ENCODE results near the gene MORC1. TPM values are rescaled to one million over a fixed set of nuclear protein-coding genes. Genes with fewer than 3 reads are reported as not detected.

Gene MORC1
- total and polyA plus RNA-seq, 3 donors from 2014 or later: 15.4 to 19.4 (median 16.0) TPM

- no peak overlapping the region for H3K4me3 ChIP-seq
- intact Hi-C loops (cut with DNase I; ENCODE audit: low total_unique reads): no loop called here
- no peaks in the 10 kb centered on the region for H3K27me3 ChIP-seq
- no peak overlapping the region for H3K27ac ChIP-seq
- H3K9me3 ChIP-seq: no peaks in the 10 kb centered on the region
- no peak for DNase-seq
- TF ChIP-seq CTCF (IDR thresholded peaks at IDR 0.05) (no peak), POLR2A (IDR thresholded peaks at IDR 0.05) (no peak)
- no peaks in the 10 kb centered on the region for H3K4me1 ChIP-seq
- WGBS, 2 donors: 67 to 76% methylated on average over 4 of the region's 4 CpGs
- no peaks in the 10 kb centered on the region for H3K36me3 ChIP-seq (ENCODE audit: low read depth, missing control alignments)
Observed at GRCh38 chr3:108940166-108940565, 177.8 kb downstream of the MORC1 start.

GRCh38 chr3:108936924-108937689 is 180.8 kb downstream of the MORC1 start:
- no peaks in the 10 kb centered on the region for H3K9me3 ChIP-seq
- 69 to 73% methylated on average over 8 of the region's 8 CpGs for WGBS, 2 donors

GRCh38 chr3:108931035-108931434 is 186.9 kb downstream of the MORC1 start:
- no peak overlapping the region for H3K27ac ChIP-seq
- no peak for DNase-seq
- intact Hi-C loops (cut with DNase I; ENCODE audit: low total_unique reads): no loop called here
- H3K36me3 ChIP-seq (ENCODE audit: low read depth, missing control alignments): no peaks in the 10 kb centered on the region
- H3K9me3 ChIP-seq: no peaks in the 10 kb centered on the region
- H3K4me3 ChIP-seq: no peak overlapping the region
- H3K27me3 ChIP-seq: no peaks in the 10 kb centered on the region
- no peaks in the 10 kb centered on the region for H3K4me1 ChIP-seq
- no peak for TF ChIP-seq CTCF (IDR thresholded peaks at IDR 0.05)
- no peak for TF ChIP-seq POLR2A (IDR thresholded peaks at IDR 0.05)

More at GRCh38 chr3:108936924-108937689, 180.8 kb downstream of the MORC1 start:
- H3K4me3 ChIP-seq: no peak overlapping the region
- no peaks in the 10 kb centered on the region for H3K4me1 ChIP-seq
- no peak overlapping the region for H3K27ac ChIP-seq
- no peaks in the 10 kb centered on the region for H3K36me3 ChIP-seq (ENCODE audit: low read depth, missing control alignments)
- no peak for DNase-seq
- no peaks in the 10 kb centered on the region for H3K27me3 ChIP-seq
- TF ChIP-seq POLR2A (IDR thresholded peaks at IDR 0.05): no peak
- intact Hi-C loops (cut with DNase I; ENCODE audit: low total_unique reads): no loop called here

GRCh38 chr3:108918866-108919265 is 199.1 kb downstream of the MORC1 start:
- Histone ChIP-seq H3K4me3 (no peak overlapping the region), H3K4me1 (no peaks in the 10 kb centered on the region), H3K36me3 (ENCODE audit: low read depth, missing control alignments) (no peaks in the 10 kb centered on the region), H3K27ac (no peak overlapping the region), H3K9me3 (no peaks in the 10 kb centered on the region), H3K27me3 (no peaks in the 10 kb centered on the region)
- 89 to 92% methylated on average over 3 of the region's 3 CpGs for WGBS, 2 donors
- no peak for TF ChIP-seq CTCF (IDR thresholded peaks at IDR 0.05)
- TF ChIP-seq POLR2A (IDR thresholded peaks at IDR 0.05): no peak
- no peak for DNase-seq
- intact Hi-C loops (cut with DNase I; ENCODE audit: low total_unique reads): no loop called here

- DNase-seq: peak; percentile 52
- WGBS, 2 donors: 34 to 47% methylated on average over 6 of the region's 6 CpGs
- Histone ChIP-seq H3K9me3 (no peaks in the 10 kb centered on the region), H3K27ac (no peak overlapping the region), H3K4me1 (no peaks in the 10 kb centered on the region), H3K36me3 (ENCODE audit: low read depth, missing control alignments) (no peaks in the 10 kb centered on the region), H3K4me3 (no peak overlapping the region), H3K27me3 (no peaks in the 10 kb centered on the region)
- intact Hi-C loops (cut with DNase I; ENCODE audit: low total_unique reads): no loop called here
- TF ChIP-seq POLR2A (IDR thresholded peaks at IDR 0.05) (no peak), CTCF (IDR thresholded peaks at IDR 0.05) (peak; percentile 19 to 74 (median 47))
Observed at GRCh38 chr3:108914774-108915641, 202.9 kb downstream of the MORC1 start.

Data from testis (tissue), 3 donors.